H9 (cell line): Measurements from ENCODE around the gene ACBD5. TPM values are rescaled to one million over a fixed set of nuclear protein-coding genes. Genes with fewer than 3 reads are reported as not detected.

Experiments used
- DNase-seq: peaks from one replicate; pipeline ENCODE4 v3.0.0-alpha.2; 2017
- H2AFZ ChIP-seq: one replicate; pipeline ENCODE4 v1.6.1; 2013; ENCODE audit warnings: mild to moderate bottlenecking, low read length, control low read depth, moderate library complexity
- H2AK5ac ChIP-seq: 2 replicates; pipeline ENCODE4 v1.6.1; 2013; ENCODE audit warnings: low read length, control low read depth, mixed read lengths; ENCODE audit not compliant: insufficient read length
- H2BK120ac ChIP-seq: one replicate; pipeline ENCODE4 v1.6.1; 2013; ENCODE audit warnings: low read depth, mild to moderate bottlenecking, low read length, control low read depth, inconsistent platforms; ENCODE audit not compliant: poor library complexity, severe bottlenecking
- H2BK12ac ChIP-seq: 2 replicates; pipeline ENCODE4 v1.6.1; 2013; ENCODE audit warnings: low read length, control low read depth, mixed read lengths, low read depth; ENCODE audit not compliant: insufficient read length
- H2BK15ac ChIP-seq: 2 replicates; pipeline ENCODE4 v1.6.1; 2013; ENCODE audit warnings: low read depth, low read length, control low read depth
- H2BK20ac ChIP-seq: one replicate; pipeline ENCODE4 v1.6.1; 2013; ENCODE audit warnings: low read depth, mild to moderate bottlenecking, low read length, control low read depth, inconsistent platforms; ENCODE audit not compliant: poor library complexity, severe bottlenecking
- H2BK5ac ChIP-seq: 2 replicates; pipeline ENCODE4 v1.6.1; 2013; ENCODE audit warnings: low read length, control low read depth, mixed read lengths; ENCODE audit not compliant: insufficient read length
- H3K14ac ChIP-seq: 2 replicates; pipeline ENCODE4 v1.6.1; 2013; ENCODE audit warnings: low read length, control low read depth; ENCODE audit not compliant: insufficient read depth
- H3K18ac ChIP-seq: 2 replicates; pipeline ENCODE4 v1.6.1; 2013; ENCODE audit warnings: low read depth, mild to moderate bottlenecking, mixed read lengths, low read length, control low read depth; ENCODE audit not compliant: insufficient read length
- H3K23ac ChIP-seq: 2 replicates; pipeline ENCODE4 v1.6.1; 2013; ENCODE audit warnings: low read length, control low read depth, mixed read lengths, low read depth; ENCODE audit not compliant: insufficient read length
- H3K23me2 ChIP-seq: 2 replicates; pipeline ENCODE4 v1.6.1; 2013; ENCODE audit warnings: low read depth, mild to moderate bottlenecking, mixed read lengths, low read length, control low read depth; ENCODE audit not compliant: insufficient read length, poor library complexity, severe bottlenecking
- H3K27ac ChIP-seq: 2 replicates; pipeline ENCODE4 v1.5.1; 2013; ENCODE audit warnings: low read length, control low read depth, mixed read lengths, low read depth; ENCODE audit not compliant: insufficient read length
- H3K27me3 ChIP-seq: 2 replicates; pipeline ENCODE4 v1.6.1; 2013; ENCODE audit warnings: low read length, control low read depth, inconsistent platforms; ENCODE audit not compliant: insufficient read depth
- H3K4ac ChIP-seq: 2 replicates; pipeline ENCODE4 v1.6.1; 2013; ENCODE audit warnings: low read depth, mild to moderate bottlenecking, control low read depth, inconsistent platforms, low read length, moderate library complexity
- H3K4me1 ChIP-seq: 2 replicates; pipeline ENCODE4 v1.6.1; 2013; ENCODE audit warnings: low read length, control low read depth, inconsistent platforms; ENCODE audit not compliant: insufficient read depth
- H3K4me2 ChIP-seq: 2 replicates; pipeline ENCODE4 v1.6.1; 2013; ENCODE audit warnings: low read length, control low read depth, mixed read lengths; ENCODE audit not compliant: insufficient read length, insufficient read depth
- H3K56ac ChIP-seq: 2 replicates; pipeline ENCODE4 v1.6.1; 2013; ENCODE audit warnings: low read depth, mild to moderate bottlenecking, mixed read lengths, low read length, control low read depth; ENCODE audit not compliant: insufficient read length
- H3K79me1 ChIP-seq: 2 replicates; pipeline ENCODE4 v1.6.1; 2013; ENCODE audit warnings: low read depth, mild to moderate bottlenecking, moderate library complexity, low read length, control low read depth, inconsistent platforms; ENCODE audit not compliant: insufficient read depth, poor library complexity, severe bottlenecking
- H3K79me2 ChIP-seq: 2 replicates; pipeline ENCODE4 v1.6.1; 2013; ENCODE audit warnings: low read length, control low read depth, inconsistent platforms; ENCODE audit not compliant: insufficient read depth
- H3K9ac ChIP-seq: 2 replicates; pipeline ENCODE4 v1.6.1; 2013; ENCODE audit warnings: low read length, control low read depth, mixed read lengths; ENCODE audit not compliant: insufficient read length; ENCODE audit errors: extremely low read depth
- H3K9me3 ChIP-seq: one replicate; pipeline ENCODE4 v1.6.1; 2013; ENCODE audit warnings: low read depth, low read length, inconsistent platforms; ENCODE audit not compliant: control insufficient read depth
- H3T11ph ChIP-seq: one replicate; pipeline ENCODE4 v1.6.1; 2013; ENCODE audit warnings: mild to moderate bottlenecking, low read length, control low read depth, inconsistent platforms
- H4K20me1 ChIP-seq: one replicate; pipeline ENCODE4 v1.6.1; 2013; ENCODE audit not compliant: control insufficient read depth, insufficient read length, insufficient read depth
- H4K5ac ChIP-seq: 2 replicates; pipeline ENCODE4 v1.6.1; 2013; ENCODE audit warnings: low read depth, mild to moderate bottlenecking, mixed read lengths, low read length, control low read depth; ENCODE audit not compliant: insufficient read length
- H4K8ac ChIP-seq: replicated peaks from 2 replicates; pipeline ENCODE4 v1.6.1; 2013; ENCODE audit warnings: low read length, control low read depth, mixed read lengths, low read depth; ENCODE audit not compliant: insufficient read length
- H4K91ac ChIP-seq: 2 replicates; pipeline ENCODE4 v1.6.1; 2013; ENCODE audit warnings: low read depth, mild to moderate bottlenecking, moderate library complexity, mixed read lengths, low read length, control low read depth; ENCODE audit not compliant: insufficient read length
- H3K27ac Mint-ChIP-seq, 3 experiments: 2 replicates in 2 of 3; 3 replicates in 1 of 3; pipeline ENCODE4 v1.8.0; 2020 to 2021; ENCODE audit warnings: mixed read lengths in 3 of 3, mild to moderate bottlenecking in 1 of 3, moderate library complexity in 1 of 3
- H3K27me3 Mint-ChIP-seq: 2 replicates; pipeline ENCODE4 v1.8.0; 2021; ENCODE audit warnings: low read depth, mild to moderate bottlenecking, moderate library complexity, mixed read lengths
- H3K36me3 Mint-ChIP-seq, 3 experiments: 2 replicates in 2 of 3; 3 replicates in 1 of 3; pipeline ENCODE4 v1.8.0; 2020 to 2021; ENCODE audit warnings: low read depth in 3 of 3, mixed read lengths in 3 of 3; ENCODE audit not compliant: insufficient read depth in 1 of 3
- H3K4me1 Mint-ChIP-seq, 2 experiments: 2 replicates each; pipeline ENCODE4 v1.8.0; 2020; ENCODE audit warnings: mixed read lengths in 2 of 2
- H3K4me3 Mint-ChIP-seq, 2 experiments: 2 replicates in 1 of 2; 3 replicates in 1 of 2; pipeline ENCODE4 v1.8.0; 2020 to 2021; ENCODE audit warnings: mild to moderate bottlenecking in 2 of 2, mixed read lengths in 2 of 2, moderate library complexity in 1 of 2
- H3K9me3 Mint-ChIP-seq, 2 experiments: 2 replicates in 1 of 2; 3 replicates in 1 of 2; pipeline ENCODE4 v1.8.0; 2020; ENCODE audit warnings: mild to moderate bottlenecking in 2 of 2, mixed read lengths in 2 of 2, moderate library complexity in 1 of 2
- WGBS: extraction: QIAGEN DNeasy Blood & Tissue Kit; methylation state at CpG from one replicate; pipeline ENCODE4 v1.1.7; 2013; ENCODE audit warnings: missing lambda C conversion rate, low lambda C conversion rate, mixed read lengths; ENCODE audit not compliant: insufficient read length; ENCODE audit errors: extremely low coverage; 5-methylcytosine and 5-hydroxymethylcytosine counted together
- total RNA-seq: library from RNA; stranded (reverse); gene quantifications from 2 replicates; pipeline ENCODE4 v1.2.1, GENCODE V29; 2021
- TF ChIP-seq, protein P1 (sequence below): fragments of 200-600 bp; sonication (generic); conservative IDR thresholded peaks from 3 replicates; pipeline ENCODE4 v1.8.0; 2021; ENCODE audit warnings: antibody characterized with exemption, mild to moderate bottlenecking

Gene ACBD5
- total RNA-seq, 1 experiment from 2014 or later: 14.2 TPM

DNA sequence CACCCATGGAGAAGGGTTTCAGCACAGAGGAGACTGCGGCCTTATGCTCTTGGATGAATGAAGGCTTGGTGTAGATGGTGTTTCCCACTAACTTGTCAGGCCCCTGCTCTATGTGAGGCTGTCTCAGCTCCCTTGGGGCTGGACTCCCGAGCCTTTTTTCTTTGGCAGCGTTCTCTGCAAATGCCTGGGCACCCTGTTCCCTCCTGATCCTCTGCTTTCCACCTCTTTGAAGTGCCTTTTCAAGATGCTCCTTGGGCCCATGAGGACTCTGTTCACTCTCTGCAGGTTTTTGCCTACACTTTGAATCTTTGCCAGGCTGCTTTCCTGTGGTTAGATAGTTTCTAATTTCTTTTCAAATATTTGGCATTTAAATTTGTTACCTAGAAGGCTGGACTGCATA lies 6.8 kb upstream of the ACBD5 start:
- Histone ChIP-seq H3K14ac (no peak overlapping the region), H3K23me2 (no peaks in the 10 kb centered on the region), H3K27me3 (no peaks in the 10 kb centered on the region), H3K56ac (no peak overlapping the region), H2AK5ac (no peak overlapping the region), H2BK5ac (no peak overlapping the region), H4K8ac (no peak overlapping the region), H3K23ac (no peak overlapping the region), H3K4ac (no peak overlapping the region), H3K9me3 (no peaks in the 10 kb centered on the region), H3K9ac (no peak overlapping the region), H4K5ac (no peak overlapping the region), H3K18ac (no peak overlapping the region), H3K79me2 (no peaks in the 10 kb centered on the region), H3K27ac (no peak overlapping the region), H2BK12ac (no peak overlapping the region), H3K79me1 (no peaks in the 10 kb centered on the region), H2AFZ (no peak overlapping the region), H2BK120ac (no peak overlapping the region), H4K91ac (no peak overlapping the region), H3T11ph (no peak overlapping the region), H3K4me1 (no peaks in the 10 kb centered on the region; the same call in 1 of the 2 replicates), H2BK15ac (no peak overlapping the region), H2BK20ac (no peak overlapping the region), H4K20me1 (no peaks in the 10 kb centered on the region), H3K4me2 (no peak overlapping the region)
- Mint-ChIP-seq H3K4me3 (no peak overlapping the region), H3K9me3 (peaks cover 0 to 4% of the 10 kb centered on the region in 2 experiments; a peak in 2 of 5 replicates), H3K27me3 (peaks cover 10% of the 10 kb centered on the region), H3K27ac (no peak overlapping the region), H3K36me3 (peaks cover 0 to 7% (median 5%) of the 10 kb centered on the region in 3 experiments; a peak in 5 of 7 replicates), H3K4me1 (peaks cover 24 to 27% of the 10 kb centered on the region in 2 experiments)
- no peak for DNase-seq
- no CpG with 5 or more reads among the region's 3 CpGs for WGBS
- TF ChIP-seq, protein P1, sequence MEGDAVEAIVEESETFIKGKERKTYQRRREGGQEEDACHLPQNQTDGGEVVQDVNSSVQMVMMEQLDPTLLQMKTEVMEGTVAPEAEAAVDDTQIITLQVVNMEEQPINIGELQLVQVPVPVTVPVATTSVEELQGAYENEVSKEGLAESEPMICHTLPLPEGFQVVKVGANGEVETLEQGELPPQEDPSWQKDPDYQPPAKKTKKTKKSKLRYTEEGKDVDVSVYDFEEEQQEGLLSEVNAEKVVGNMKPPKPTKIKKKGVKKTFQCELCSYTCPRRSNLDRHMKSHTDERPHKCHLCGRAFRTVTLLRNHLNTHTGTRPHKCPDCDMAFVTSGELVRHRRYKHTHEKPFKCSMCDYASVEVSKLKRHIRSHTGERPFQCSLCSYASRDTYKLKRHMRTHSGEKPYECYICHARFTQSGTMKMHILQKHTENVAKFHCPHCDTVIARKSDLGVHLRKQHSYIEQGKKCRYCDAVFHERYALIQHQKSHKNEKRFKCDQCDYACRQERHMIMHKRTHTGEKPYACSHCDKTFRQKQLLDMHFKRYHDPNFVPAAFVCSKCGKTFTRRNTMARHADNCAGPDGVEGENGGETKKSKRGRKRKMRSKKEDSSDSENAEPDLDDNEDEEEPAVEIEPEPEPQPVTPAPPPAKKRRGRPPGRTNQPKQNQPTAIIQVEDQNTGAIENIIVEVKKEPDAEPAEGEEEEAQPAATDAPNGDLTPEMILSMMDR: no peak
